Embryonic facial prominence (tissue), 1 donor: ENCODE results near the gene TMEM121B.

Experiments
- DNase-seq: peaks from one replicate; pipeline ENCODE4 v3.0.0-alpha.2; 2016; ENCODE audit errors: extremely low spot score

TMEM121B gene

GRCh38 chr22:17138513-17138912 lies 17.4 kb upstream of the TMEM121B start:
- DNase-seq: no peak

DNA sequence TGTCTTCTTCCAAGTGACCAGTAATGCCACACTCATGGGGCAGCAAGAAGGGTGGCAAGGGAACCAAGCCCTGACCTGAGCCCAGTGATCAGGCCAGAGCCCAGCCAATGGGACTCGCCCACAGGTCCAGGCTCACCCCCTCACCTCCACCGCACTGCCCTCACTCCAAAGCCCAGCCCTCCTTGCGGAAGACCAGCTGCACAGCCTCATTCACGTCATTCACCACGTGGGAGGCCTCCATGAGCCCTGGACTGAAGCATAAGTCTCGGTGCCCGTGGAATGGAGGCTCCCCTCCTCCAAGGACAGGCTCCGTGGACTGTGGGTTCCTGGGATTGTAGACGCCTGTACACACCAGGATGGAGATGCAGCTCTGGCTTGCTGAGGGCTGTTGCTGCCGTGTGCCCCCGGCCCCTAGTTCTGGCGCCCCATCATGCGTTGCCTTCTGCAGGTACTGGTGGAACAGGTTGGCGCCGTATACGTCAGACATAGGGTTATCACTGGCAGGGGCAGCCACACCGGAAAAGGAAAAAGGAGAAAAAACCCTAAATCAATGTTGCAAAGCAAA lies 16.8 kb upstream of the TMEM121B start:
- no peak for DNase-seq

GRCh38 chr22:17137170-17137569 lies 16.0 kb upstream of the TMEM121B start:
- no peak for DNase-seq

DNA sequence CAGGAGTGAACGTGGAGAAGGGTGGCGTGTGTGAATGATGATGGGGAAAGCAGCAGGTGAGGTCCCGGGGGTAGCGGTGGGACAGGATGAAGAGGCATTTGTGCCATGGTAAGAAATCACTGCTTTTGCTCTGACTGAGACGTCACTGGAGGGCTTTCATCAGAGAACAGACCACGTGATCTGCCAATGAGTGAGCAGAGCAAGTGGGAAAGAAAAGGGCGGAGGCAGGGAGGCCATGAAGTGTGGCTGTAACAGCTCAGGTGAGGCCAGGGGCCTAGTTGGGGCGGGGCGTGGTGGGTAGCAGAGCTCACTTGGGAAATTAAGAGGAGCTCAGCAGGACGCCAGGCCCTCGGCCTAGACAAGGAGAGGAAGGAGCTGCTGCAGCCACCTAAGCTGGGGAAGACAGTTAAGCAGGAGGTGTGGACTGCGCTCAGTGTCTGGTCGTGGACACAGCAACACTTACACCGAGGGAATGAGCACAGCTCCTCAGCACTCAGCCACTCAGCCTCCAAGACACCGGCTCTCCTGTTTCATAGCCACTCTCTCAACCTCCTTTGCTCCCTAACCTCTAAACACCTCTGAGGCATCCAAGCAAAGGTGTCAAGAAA lies 14.1 kb upstream of the TMEM121B start:
- DNase-seq: no peak

DNA sequence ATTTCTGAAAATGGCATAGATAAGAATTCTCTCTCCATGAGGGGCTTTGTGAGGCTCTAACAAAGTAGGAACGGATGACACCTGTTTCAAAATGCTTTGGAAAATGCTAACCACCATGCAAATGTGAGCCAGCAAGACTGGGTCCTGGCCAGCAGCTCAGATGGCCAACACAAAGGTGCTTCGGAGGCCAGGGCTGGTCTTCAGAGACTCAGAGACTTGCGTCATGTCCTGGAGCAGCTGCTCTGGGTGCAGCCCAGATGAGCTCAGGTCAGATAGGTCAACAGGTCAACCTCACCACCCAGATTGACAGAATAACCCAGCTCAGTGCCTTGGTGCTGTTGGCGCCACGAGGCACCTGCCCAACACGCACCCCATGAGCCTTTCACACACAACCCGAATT lies 12.0 kb upstream of the TMEM121B start:
- no peak for DNase-seq

DNA sequence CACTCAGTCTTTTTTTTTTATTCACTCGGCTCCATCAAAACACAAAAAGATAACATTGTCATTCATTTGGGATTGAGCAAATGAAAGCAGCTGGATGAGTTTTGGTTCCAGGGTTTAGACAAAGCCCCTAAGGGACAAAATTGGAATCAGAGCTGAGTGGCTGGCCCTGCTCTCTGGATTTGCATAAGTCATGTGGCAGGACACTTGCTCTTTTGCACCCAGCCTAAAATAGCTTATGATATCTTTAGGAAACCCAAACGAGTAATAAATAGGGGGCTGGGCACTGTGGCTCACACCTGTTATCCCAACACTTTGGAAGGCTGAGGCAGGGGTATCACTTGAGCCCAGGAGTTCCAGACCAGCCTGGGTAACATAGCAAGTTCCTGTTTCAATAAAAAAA lies 11.0 kb upstream of the TMEM121B start:
- DNase-seq: no peak

DNA sequence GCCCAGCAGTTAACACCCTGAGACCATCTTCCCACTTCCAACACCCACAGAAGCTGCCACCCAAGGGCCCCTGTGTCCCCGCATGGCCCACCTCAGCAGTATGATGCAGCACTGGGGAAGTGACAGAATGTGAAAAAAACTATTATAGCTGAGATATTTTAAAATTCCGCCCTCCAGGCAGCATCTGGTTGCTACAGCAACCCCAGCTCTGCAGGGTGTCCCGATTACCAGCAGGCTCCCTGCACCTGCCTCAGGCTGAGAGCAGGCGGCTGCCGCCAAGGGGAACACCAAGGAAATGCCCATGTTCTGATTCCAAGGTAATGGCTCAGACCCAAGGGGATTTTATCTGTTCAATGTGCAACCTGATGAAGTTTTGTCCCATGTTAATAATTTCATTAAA lies 10.5 kb upstream of the TMEM121B start:
- no peak for DNase-seq

DNA sequence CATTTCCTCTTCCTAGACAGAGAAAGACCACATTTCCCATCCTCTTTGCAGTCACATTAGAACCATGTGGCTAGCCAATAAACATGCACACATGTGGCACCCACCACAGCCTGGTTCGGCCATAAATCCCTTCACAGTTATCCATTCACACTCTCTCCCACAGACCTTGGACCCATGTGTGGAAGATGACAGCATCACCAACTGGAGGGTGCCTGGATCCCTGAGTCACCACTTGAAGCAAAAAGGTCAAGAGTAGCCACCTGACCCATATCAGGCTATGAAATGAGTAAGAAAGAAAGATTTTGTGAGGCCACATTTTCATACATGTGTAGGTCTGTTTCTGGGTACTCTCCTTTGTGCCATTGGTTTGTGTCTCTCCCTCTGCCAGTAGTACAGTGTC lies 9.0 kb upstream of the TMEM121B start:
- DNase-seq: no peak

DNA sequence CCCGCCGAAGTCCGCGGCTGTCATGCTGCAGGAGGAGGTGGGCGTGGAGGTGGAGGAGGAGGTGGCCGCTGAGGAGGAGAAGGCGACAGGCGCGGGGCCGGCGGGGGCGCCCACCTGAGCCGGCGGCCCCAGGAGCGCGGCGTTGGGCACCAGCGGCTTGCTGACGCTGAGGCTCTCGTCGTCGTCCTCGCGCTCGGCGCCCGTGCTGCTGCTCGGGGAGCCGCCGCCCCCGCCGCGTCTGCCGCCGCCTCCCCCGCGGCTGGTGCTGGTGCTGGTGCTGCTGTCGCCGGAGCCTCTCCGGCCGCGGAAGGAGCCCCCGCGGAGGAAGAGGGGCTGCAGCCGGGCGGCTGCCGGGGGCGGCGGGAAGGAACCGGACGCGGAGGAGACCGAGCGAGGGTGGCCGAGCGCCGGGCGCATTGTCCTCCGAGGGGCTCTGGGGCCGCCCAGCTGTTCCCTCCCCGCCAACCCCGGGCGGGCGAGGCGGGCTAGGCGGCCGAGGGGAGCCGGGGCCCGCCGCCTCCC lies 388 bp downstream of the TMEM121B start:
- no peak for DNase-seq

GRCh38 chr22:17120281-17120680 lies 879 bp downstream of the TMEM121B start:
- no peak for DNase-seq

GRCh38 chr22:17119481-17120202 lies 1.5 kb downstream of the TMEM121B start:
- no peak for DNase-seq

DNA sequence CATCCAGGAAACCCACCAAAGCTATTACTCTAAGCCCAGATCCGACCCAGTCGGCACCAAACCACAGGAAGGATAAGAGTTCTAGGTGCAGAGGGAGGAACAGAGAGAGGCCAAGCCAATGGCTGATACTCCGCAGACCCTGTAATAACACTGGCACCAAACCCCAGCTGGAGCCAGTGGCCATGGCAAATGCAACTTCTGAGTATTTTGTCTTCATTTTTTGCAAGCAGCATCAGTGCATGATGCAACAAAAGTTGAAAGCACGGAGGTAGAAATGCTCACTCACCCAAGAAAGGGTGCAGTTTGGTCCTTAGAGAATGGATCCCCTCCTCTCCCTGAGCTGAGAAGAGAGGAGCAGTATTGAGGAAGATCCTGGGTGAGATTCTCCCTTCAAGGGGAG lies 2.8 kb downstream of the TMEM121B start:
- DNase-seq: no peak

GRCh38 chr22:17117890-17118289 lies 3.3 kb downstream of the TMEM121B start:
- DNase-seq: no peak

DNA sequence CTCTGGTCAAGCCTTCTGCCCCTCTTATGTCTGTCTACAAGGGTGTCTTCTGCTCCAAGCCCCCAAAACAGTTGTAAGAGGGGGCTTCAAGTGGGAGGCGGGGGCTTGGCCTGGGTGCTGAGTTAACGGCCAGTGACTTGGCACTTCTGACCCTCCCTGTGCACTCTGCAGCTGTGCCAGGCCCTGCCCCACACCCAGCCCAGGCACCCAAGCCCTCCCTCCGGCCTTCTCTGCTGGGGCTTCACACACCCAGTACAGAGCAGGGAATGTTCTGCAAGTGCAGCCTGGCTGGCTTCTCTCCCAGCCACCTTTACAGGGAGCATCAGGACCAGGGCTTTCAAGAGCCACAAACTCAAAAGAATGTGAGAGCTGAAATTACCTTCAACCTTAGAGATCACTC lies 3.8 kb downstream of the TMEM121B start:
- no peak for DNase-seq

GRCh38 chr22:17116572-17117330 lies 4.4 kb downstream of the TMEM121B start:
- DNase-seq: no peak

DNA sequence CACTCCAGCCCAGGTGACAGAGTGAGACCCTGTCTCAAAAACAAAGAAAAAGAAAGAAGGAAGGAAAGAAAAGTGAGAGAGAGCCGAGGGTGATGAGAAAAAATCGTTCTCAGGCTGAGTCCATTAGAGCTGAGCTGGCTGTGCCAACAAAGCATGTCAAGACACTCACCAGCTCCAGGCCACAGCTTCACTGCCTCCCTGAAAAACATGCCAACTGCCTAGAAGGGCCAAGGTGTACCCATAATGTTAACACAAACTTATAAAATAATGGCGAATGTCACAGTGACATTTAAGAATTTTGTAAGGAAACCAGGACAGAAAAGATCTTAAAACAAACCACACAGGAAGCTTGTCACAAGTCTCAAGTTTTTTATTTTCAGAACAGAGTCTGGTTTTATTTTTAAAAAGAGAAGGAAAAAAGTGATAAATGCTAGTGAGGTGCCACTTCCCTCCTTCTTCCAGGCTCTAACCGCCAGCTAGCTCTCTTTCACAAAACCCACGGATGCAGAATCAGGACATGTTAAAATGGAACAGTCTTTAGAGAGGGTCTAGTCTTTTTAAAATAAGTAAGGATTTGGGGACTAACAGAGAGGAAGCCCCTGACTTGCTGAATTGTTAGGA lies 5.1 kb downstream of the TMEM121B start:
- DNase-seq: no peak

DNA sequence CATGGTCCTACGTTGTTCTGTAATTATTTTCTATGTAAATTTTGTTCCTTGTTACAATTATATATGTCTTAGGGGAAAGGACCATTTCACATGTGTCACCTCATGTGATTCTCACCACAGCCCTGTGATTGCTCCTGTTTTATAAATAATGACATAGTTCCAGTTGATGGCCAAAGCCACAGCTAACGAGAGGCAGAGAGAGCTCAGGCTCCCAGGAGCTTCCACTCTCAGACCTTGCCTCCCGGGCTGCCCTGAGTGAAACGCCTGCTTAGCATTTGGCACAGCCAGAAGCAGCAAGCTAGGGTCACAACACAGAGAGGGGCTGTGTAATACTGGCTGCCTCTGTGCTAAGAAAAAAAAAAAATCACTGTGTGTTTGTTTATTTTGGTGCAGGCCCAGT lies 5.9 kb downstream of the TMEM121B start:
- no peak for DNase-seq

DNA sequence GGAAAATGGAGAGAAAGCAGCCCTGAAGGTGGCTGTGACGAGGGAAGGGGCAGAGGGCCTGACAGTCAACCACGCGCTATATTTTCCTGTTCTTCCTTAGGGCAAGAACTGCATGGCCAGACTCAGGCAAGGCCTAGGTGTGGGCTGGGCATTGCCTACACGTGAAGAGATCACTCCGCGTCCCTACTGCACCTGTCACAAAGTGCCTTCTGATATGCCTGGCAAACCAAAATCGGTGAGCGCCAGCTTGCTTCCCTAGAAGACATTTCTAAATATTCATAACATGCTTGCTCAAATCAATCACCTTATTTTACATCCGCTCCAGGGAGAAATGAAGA lies 6.3 kb downstream of the TMEM121B start:
- DNase-seq: no peak

GRCh38 chr22:17114173-17114897 lies 6.8 kb downstream of the TMEM121B start:
- DNase-seq: no peak

- no peak for DNase-seq
These were observed 7.6 kb downstream of the TMEM121B start for GRCh38 chr22:17113600-17113999.

DNA sequence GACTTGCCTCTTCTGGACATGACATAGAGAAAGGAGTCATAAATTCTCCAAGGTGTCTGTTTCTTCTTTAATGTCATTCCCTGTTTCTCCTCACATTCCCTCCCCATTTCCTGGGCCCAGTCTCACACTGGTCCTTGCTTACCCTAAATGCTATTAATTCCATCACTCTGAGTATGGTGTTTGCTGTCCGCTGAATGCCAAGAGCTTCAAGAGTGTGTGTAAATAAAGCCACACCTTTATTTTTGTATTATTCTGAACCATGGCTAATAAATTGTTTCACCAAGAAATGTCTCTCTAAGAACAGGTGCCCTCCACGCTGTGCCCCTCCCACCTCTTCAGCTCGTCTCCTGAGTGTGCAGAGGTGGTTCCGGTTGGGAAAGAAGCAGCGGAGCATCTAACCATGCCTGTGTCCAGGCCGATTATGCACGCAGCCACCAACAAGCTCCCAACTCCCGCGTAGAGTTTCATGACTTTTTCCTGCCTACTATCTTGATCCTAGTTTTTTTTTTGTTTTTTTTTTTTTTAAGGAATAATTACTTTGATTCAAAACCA lies 8.6 kb downstream of the TMEM121B start:
- no peak for DNase-seq
